NK-92 (cell line): ENCODE results near the gene FYCO1.

ENCODE experiments used
- DNase-seq: peaks from one replicate; lab custom pipeline; 2025; ENCODE audit not compliant: unreplicated experiment; lab: John Stamatoyannopoulos, UW

FYCO1 gene

DNA sequence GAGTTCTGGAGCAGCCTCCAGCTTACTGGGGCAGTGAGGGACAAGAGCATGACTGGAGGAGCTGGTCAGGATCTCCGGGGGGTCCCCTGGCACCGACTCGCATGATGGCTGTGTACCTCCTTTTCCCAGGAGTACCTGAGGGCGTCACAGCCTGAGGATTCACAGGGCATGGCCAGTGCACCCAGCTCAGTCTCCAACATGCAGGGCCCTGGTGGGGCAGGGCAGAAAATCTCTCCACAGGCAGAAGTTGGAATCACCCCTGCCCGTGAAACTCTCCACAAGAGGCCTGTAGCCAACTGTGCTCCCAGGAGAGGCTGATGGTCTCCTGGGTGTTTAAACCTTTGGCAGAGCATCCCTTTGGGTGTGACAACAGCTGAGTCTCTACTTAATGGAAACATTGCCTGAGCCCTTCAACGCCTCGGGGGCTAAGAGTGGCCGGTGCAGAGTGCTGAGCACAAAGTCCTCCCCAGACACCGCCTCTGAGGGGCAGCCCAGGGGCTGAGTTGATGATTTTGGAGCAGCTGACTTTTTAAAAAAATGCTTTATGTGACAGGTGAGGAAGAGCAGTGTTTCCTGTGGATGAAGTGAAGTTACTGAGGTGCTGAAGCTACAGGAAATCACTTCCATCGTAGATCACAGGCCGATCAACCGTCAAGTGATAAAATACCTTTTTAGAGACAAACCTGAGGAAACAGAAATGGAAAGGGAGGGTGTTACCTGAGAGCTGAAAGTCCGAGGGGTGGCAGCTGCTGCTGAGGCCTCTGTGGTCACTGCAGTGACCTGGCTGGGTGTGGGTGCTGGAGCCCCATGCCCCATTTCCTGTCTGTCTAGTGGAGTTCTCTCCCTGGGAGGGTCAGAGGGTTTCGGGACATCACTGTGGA, 74.2 kb downstream of the FYCO1 start:
- no peak for DNase-seq

DNA sequence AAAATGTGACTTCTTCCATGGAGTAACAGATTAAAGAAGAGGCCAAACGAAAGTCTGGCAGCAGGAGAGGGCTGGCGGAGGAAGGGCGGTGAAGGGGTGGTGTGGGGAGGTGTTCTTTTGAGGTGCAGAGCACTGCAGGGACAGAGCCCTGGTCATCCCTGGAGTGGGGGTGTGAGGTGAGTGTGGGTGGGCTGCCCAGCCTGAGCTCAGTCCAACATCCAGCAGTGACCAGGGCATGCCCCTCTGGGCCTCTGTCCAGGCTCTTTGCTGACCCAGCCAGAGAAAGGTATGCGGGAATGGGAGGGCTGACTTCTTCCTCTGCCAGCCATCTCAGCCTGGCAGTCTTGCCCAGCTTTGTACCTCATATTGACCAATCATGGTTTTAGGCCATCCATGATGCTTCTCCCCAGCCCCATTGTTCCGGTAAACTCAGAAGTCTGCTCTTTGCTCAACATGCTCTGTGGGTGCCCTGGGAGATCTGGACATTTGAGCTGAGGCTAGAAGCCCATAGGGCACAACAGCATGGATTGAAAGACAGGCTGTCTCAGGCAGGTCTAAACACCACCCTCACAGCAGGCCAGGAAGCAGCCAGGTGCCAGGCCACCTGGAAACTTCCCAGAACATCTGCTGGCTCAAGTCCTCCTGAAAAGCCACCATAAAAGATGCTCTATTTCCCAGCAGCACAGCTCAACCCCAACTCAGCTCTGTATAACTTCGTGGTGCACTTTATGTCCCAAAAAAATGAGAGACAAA, 78.3 kb downstream of the FYCO1 start:
- no peak for DNase-seq

DNA sequence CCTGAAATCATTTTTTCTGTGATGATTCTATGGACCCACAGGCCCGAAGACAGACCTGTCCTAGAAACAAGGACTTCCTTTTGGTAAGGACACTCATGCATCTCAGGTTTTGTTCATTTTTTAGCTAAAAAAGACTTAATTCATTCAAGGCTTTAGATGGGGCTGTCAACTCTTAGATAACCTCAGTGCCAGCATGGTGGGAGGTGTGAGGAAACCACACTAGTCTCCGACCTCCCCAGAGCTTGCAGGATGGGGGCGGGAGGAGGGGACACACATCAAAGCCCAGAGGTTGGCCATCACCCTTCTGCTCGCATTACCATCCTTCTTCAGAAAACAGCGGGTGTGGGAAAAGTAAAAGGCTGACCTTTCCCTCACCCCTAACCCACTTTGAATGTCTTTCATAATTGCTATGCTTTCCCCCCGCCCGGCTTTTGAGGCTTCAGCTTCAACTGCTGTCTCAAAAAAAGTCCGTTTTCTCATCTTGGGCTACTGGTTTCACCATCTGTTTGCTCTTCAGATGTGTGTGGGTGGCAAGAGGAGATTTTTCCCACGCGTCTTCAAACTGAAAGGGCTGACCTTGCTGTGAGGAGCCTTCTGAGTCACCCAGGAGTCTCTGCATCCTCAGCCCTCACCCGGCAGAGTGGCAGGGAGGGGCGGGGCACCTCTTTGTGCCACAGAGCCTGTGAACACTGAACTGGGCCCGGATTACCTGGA, 79.9 kb downstream of the FYCO1 start:
- DNase-seq: peak; percentile 3

DNA sequence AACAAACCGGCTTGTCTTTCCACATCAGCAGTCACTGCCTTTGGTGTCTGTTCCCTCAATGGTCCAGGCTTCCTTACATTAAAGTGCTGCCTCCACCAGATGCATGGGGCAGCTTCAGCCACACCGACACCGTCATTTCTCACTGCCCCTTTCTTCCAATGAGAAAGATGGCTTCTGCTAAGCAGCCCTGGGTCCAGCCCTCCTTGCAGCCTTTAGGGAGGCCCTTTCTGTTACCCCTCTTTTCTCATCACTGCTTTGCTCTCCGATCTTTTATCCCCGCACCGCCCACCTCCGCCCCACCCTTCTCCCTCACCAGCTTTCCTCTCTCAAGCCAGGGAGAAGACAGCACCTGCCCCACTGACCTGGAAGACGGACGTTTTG, 80.6 kb downstream of the FYCO1 start:
- no peak for DNase-seq

DNA sequence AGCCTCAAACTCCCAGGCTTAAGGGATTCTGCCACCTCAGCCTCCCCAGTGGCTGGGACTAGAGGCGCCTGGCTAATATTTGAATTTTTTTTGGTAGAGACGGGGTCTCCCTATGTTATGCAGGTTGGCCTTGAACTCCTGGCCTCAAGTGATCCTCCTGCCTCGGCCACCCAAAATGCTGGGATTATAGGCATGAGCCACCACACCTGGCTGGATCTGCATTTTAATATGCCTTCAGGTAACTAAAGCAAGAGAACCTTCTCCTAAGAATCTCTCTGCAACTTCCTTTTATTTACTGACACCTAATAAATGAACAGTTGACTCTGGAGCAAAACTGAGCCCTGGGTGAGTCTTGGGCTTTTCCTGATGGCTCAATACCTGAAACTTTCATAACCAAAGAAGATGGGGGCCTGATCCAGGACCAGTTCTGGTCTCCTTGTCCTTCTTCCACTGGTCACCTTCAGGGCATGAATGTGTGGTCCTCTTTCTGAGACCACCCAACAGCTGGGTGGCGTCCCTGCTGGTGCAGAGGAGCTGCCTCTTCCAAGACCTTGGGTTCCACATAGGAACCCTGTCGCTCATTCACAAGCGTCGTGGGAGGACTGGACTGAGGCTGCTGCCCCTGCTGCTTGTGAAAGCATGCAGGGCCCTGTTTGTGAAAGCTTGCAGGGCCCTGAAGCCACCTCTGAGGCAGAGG, 81.1 kb downstream of the FYCO1 start:
- DNase-seq: no peak

DNA sequence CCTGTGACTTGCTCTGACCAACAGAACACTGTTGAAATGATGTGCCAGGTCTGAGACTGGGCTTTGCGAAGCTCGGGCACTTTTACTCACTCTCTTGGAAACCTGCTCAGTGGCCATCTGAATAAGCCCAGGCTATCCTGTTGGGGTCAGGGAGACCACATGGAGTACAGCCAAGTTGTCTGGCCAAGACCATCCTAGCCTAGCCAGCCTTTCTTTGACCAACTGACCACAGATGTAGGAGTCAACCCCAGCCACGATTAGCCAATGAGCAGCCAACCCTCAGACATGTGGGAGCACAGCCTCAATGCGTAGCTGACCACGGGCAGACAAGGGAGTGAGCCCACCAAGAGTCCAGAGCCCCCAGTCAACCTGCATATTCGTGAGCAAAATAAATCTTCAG, 83.2 kb downstream of the FYCO1 start:
- no peak for DNase-seq

DNA sequence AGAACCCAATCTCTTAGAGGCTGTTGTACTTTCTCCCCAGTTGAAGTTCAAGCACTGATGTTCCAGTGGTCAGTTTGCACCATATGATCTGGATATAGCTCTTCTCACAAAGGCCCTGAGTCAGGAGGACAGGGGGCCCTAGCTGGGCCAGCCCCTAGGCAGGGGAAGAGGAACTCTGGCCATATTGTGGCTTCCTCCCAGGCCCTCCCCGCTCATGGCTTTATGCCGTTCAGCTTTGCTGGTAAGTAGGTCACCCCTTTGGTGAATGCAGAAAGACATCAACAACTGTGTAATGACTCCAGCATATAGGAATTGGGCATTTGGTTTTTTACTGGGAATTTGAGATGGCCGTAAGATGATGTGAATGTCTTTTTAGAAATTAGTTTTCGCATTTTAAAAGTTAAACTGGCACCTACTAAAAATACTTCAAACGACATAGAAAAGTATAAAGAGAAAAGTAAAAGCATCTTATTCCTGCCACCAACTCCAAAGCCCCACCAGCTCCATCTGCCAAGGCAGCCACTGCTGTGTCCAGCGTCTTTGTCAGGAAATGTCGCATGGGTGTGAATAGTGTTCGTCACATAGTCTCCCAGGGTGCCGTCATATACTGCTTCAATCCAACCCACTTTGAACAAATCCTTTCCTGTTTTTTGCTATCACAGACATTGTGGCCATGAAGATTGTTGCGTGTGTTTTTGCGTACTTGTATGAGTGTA, 84.0 kb downstream of the FYCO1 start:
- DNase-seq: no peak

DNA sequence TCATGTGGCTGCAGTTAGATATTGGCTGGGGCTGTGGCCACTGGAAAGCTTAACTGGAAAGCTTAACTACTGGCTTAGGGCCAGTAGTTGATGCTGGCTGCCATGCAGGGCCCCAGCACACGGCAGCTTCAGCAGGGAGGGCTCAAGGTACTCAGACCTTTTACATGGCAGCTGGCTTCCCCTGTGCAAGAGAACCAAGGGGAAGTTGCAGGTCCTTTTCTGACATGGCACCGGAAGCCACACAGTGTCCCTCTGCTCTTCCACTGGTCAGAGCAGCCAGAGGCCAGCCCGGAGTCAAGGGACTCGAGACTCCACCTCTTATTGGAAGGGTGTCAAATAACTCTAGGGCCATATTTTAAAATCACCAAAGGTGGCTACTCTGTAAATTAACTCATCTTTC, 84.7 kb downstream of the FYCO1 start:
- DNase-seq: no peak

DNA sequence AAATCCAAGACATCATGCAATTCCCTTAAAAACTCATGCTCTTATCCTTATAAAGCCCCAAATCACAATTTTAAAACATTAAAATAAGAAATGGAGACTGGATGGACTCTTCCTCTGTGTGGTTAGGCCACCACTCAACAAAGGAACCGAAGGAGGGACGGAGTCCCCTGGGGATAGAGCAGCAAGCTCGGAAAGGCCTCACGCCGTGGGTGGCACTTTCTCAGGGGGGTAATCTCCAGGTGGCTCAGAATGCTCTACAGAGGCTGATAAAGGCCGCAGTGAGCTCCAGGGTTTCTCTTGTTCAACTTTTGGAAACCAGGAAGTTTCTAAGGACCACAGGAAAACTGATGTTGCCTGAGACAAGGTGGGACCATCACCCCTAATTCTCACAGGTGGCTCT, 86.1 kb downstream of the FYCO1 start:
- DNase-seq: no peak

DNA sequence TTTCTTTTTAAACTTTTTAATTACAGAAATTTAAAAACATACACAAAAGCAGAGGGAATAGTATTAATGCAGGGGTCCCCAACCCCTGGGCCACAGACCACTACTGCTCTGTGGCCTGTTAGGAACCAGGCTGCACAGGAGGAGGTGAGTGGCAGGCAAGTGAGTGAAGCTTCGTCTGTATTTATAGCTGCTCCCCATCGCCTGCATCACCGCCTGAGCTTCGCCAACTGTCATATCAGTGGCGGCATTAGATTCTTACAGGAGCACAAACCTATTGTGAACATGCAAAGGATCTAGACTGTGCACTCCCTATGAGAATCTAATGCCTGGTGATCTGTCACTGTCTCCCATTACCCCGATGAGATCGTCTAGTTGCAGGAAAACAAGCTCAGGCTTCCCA, 86.9 kb downstream of the FYCO1 start:
- DNase-seq: no peak

DNA sequence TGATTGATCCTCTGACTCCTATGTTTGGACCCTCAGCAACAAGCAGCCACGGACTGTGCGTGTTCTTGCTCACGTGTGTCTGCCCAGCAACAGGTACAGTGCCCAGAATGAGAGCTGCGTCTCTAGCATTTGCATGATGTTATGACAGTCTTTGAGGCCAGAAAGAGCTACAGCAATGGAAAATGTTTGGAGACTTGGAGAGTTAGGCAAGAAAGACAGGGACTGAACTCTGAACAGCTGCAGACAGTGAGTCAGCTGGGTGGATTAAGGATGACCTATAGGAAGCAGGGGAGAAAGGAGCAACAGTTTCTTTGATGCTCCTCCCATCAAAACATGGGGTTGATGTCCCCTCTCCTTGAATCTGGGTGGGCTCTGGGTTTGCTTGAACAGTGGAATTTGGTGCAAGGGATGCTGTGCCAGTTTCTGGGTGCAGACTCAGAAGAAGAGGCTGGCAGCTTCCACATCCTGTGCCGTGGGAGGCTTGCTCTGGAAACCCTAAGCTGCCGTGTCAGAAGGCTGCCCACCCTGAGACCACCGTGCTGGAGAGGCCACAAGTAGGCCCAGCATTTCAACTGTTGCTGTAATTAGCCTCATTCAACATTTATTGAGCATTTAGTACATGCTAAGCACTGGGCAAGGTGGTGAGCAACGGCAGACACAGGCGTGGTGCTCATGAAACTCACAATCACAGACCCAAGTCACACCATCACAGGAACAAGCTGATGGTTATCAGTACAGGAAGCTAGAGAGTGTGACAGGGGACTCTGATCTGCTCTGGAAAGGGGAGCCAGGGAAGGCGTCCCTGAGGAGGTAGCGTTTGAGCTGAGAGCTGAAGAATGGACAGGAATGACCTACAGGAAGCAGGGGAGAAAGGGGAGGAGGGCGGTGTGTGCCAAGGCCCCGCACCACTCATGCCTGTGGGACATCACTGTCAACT, 87.6 kb downstream of the FYCO1 start:
- no peak for DNase-seq

DNA sequence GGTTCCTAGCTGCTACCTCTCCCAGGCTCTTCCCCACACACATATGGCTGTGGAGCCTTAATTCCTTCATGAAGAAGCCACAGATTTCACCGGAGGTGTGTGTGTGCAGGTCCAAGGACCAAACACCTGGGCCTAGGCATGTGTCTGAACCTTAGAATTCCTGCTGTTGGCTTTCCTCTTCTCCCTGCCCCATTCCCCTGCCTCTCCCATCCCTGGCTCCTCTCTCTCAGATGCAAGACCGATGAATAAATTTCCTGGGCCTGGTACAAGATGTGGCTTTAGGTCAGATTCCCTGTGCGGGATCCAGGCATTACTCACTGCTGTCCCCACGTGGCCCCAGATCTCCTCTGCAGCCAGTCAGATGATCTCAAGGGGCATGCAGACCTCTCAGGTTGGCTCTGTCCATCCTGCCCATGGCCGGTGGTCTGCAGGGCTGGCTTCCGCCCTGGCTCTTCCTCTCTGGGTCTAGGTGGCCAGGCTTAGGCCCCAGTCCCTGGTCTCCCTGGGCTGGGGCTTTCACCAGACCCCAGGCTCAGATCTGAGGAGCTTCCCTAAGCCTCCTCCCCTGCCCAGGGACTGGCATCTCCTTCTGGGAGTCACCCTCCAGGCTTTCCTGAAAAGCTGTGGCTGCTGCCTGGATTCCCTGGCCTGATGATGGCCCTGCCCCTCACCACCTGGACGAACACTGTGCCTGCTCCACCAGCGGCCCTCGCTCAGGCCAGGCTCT, 88.8 kb downstream of the FYCO1 start:
- no peak for DNase-seq

DNA sequence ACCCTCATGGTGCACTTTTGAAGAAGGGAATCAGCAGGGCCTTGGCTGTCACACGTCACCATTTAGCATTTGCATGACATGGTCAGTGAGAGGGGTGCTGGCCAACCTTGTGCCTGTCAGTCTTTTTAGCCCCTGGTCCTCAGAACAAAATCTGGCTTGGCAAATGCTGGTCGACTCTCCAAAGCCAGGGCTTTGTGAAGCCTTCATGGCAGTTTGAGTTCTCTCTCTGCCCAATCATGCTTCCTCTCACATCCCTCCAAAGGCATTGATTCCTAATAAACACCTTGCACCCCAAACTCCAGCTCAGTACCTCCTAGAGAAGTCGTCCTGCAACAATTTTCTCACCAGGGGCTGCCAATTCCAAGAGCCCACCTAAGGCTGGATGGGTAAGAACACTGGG, 89.9 kb downstream of the FYCO1 start:
- no peak for DNase-seq

DNA sequence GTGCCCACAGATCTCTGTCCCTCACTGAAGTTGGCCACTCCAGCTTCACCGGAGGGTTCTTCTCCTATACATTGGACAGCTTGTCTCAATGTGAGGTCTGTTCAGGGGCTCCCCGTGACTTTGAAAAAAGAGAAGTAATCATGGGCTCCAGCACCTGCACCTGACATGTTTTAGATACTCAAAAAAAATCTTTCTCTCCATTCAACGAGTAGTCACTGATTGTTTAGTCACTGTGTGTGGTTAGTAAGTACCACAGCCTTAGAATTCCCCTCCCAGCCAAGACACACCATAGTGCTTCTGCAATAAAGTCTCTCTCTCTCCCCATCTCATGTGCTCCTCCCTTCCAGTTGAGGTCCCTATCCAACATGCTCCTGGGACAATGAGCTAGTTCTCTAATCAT, 90.7 kb downstream of the FYCO1 start:
- DNase-seq: no peak

DNA sequence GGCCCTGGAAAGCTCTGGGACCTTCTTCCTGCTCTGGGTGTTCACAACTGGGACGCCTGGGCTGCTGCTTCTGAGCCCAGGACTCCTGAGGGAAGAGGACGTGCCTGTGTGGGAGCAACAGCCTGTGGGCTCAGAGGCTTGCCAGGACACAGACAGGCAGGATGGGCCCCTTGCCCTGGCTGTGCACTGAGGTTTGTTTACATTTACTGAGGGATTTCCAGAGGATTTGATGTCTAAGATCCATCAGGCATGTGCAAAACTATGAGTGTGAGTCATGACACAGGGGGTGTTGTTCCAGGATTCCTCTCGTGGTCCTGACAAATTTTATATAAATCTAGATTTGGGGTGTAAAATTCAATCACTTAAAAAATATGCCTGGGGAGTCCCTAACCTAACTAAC, 98.7 kb downstream of the FYCO1 start:
- no peak for DNase-seq

DNA sequence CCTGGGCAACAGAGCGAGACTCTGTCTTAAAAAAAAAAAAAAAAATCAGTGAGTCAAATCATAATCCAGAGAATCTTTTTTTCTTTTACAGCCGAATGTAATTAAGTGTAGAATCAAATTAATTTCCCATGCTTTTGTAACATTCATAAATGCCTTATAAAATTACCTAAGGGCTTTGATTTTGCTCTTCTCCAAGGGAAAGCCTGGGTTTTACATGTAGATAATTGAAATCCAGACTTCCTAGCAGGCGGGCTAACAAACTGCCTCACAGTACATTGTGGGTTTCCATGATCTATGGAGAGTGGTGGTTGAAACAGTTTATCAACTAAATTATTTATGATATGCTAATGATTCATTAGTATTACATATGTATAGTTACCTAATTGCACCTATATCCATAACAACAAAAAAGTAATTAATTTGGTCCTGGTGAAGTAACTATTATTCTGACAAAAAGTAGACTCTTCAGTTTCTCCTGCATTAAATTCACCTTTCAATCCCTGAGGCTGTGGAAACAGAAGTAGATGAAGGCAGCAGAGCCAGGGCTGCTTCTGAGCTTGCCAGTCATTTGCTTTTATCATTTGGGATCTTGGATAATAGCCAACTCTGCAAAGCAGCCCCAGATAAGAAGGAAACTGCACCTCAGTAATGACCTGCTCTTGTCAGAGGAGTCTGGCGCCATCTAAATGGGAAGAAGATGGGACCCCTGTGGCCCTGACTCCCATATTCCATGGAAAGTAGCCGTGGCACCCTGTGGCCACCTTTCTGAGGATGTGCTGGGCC, 99.7 kb downstream of the FYCO1 start:
- no peak for DNase-seq

DNA sequence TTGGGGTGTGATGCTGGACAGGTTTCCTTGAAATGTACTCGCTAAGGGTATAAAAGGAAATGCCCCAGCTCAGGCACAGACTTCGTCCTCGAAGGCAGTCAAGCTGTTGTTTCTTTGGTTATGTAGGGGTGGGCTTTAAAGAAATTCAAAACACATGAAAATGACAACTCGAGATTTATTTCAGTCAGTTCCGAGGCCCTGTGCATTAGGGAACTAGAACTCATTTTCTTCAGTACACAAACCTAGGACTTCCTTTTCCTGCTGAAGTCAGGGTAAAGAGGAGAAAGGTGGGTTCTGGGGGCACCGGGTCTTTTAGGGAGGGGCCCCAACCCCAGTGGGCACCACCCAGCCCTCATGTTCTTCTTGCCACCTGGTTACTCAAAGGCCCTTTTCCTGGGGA, 101.6 kb downstream of the FYCO1 start:
- no peak for DNase-seq

DNA sequence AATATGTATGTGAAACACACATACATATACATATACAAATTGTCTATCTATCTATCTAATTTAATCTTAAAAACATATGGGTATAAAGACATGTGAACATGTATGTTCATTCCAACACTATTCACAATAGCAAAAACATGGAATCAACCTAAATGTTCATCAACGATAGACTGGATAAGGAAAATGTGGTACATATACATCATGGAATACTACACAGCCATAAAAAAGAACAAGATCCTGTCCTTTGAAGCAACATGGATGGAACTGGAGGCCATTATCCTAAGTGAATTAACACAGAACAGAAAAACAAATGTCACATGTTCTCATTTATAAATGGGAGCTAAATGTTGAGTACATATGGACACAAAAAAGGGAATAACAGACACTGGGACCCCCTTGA, 103.5 kb downstream of the FYCO1 start:
- DNase-seq: no peak
